ENCODE data around the gene WNT7A. TPM values are rescaled to one million over a fixed set of nuclear protein-coding genes. Genes with fewer than 3 reads are reported as not detected.

Gene WNT7A
- total RNA-seq, 1 donor from 2014 or later = under 0.01 TPM

DNA sequence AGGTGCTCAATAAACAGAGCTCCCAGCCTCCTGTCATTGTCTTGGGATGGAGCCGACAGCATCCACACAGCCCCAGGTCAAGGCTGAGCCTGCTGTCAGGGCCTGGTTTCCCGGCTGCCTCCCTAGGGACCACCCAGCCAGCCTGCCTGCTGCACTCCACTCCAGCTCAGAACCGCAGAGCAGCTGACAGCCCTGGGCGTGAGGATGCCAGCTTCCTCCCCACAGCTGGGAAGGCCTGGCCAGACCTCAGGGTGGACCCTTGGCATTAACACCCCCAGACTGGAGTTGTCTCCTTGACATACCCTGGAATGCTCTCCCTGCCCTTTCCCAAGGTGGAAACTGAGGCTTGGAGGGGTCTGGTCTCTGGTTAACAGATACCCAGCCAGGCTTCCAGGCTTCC is 112.0 kb downstream of the WNT7A start:
- DNase-seq = no peak

GRCh38 chr3:13767030-13767429 is 112.8 kb downstream of the WNT7A start:
- DNase-seq = no peak

Other genes with a start within 250 kb of the WNT7A start
- gene CHCHD4, start 244.8 kb upstream of the WNT7A start, total RNA-seq = 16.0 and 19.5 TPM in 2 replicates
- gene TMEM43, start 245.0 kb upstream of the WNT7A start, total RNA-seq = 113 and 121 TPM in 2 replicates

Data from dermis blood vessel endothelial cell (primary cell).